Measurements from ENCODE around the gene ERICH6B.
"Not testable (repeated sequence)": the region's sequence is repeated elsewhere in the genome, so short reads cannot be mapped to it uniquely, and the experiment has no call there.

Gene ERICH6B

GRCh38 chr13:45615501-45616101 lies at the start of gene ERICH6B:
Gene ERICH6B (minus strand): TSS chr13:45615739. CDS start chr13:45597005, 18,734 bp downstream.
- no peak for DNase-seq

GRCh38 chr13:45662903-45663302 lies 47.4 kb upstream of the ERICH6B start:
- DNase-seq: not testable (repeated sequence)

- no peak for DNase-seq
Observed at GRCh38 chr13:45662162-45662561, 46.6 kb upstream of the ERICH6B start.

- DNase-seq: not testable (repeated sequence)
Observed at GRCh38 chr13:45660458-45660857, 44.9 kb upstream of the ERICH6B start.

GRCh38 chr13:45659536-45659935 lies 44.0 kb upstream of the ERICH6B start:
- DNase-seq: no peak

GRCh38 chr13:45658586-45659235 lies 43.2 kb upstream of the ERICH6B start:
- no peak for DNase-seq

- no peak for DNase-seq
Observed at GRCh38 chr13:45654633-45655349, 39.3 kb upstream of the ERICH6B start.

- DNase-seq: not testable (repeated sequence)
Observed at GRCh38 chr13:45645263-45645662, 29.7 kb upstream of the ERICH6B start.

GRCh38 chr13:45642159-45642558 lies 26.6 kb upstream of the ERICH6B start:
- DNase-seq: not testable (repeated sequence)

GRCh38 chr13:45635291-45635690 lies 19.8 kb upstream of the ERICH6B start:
- DNase-seq: not testable (repeated sequence)

- no peak for DNase-seq
Observed at GRCh38 chr13:45630791-45631190, 15.3 kb upstream of the ERICH6B start.

GRCh38 chr13:45629940-45630339 lies 14.4 kb upstream of the ERICH6B start:
- DNase-seq: no peak

GRCh38 chr13:45628094-45628493 lies 12.6 kb upstream of the ERICH6B start:
- DNase-seq: no peak

- DNase-seq: no peak
Observed at GRCh38 chr13:45627656-45628055, 12.1 kb upstream of the ERICH6B start.

GRCh38 chr13:45626731-45627374 lies 11.3 kb upstream of the ERICH6B start:
- no peak for DNase-seq

- DNase-seq: peak; percentile 22
Observed at GRCh38 chr13:45623516-45624090, 8.1 kb upstream of the ERICH6B start.

GRCh38 chr13:45621950-45622349 lies 6.4 kb upstream of the ERICH6B start:
- no peak for DNase-seq

- no peak for DNase-seq
Observed at GRCh38 chr13:45607931-45608330, 7.6 kb downstream of the ERICH6B start.

GRCh38 chr13:45604892-45605291 lies 10.6 kb downstream of the ERICH6B start:
- DNase-seq: no peak

GRCh38 chr13:45603338-45603737 lies 12.2 kb downstream of the ERICH6B start:
- DNase-seq: no peak

GRCh38 chr13:45602183-45603170 lies 13.1 kb downstream of the ERICH6B start:
- no peak for DNase-seq

GRCh38 chr13:45601680-45602079 lies 13.9 kb downstream of the ERICH6B start:
- DNase-seq: no peak
